OCI-LY1 (cell line): Measurements from ENCODE around the gene SORBS2.

Experiments
- H2AFZ ChIP-seq: fragments of 200-600 bp; sonication (generic), shearing (Covaris generic); 2 replicates; pipeline ENCODE4 v1.6.0; 2014; ENCODE audit warnings: antibody characterized with exemption, mild to moderate bottlenecking, low read length
- H3F3A ChIP-seq: fragments of 200-600 bp; sonication (generic), shearing (Covaris generic); 2 replicates; pipeline ENCODE4 v1.6.0; 2014; ENCODE audit warnings: mild to moderate bottlenecking, antibody characterized with exemption, low read length, moderate library complexity; ENCODE audit not compliant: insufficient read depth
- H3K27ac ChIP-seq: fragments of 200-600 bp; sonication (generic); 2 replicates; pipeline ENCODE4 v1.5.1; 2014; ENCODE audit warnings: low read length, mixed run types, mild to moderate bottlenecking, low read depth; ENCODE audit not compliant: poor library complexity, severe bottlenecking
- H3K27me3 ChIP-seq: fragments of 200-600 bp; sonication (generic); 2 replicates; pipeline ENCODE4 v1.6.0; 2014; ENCODE audit warnings: antibody characterized with exemption, mild to moderate bottlenecking, low read length, moderate library complexity; ENCODE audit not compliant: insufficient read depth
- H3K36me3 ChIP-seq: fragments of 200-600 bp; sonication (generic); 2 replicates; pipeline ENCODE4 v1.6.1; 2014; ENCODE audit warnings: mild to moderate bottlenecking, antibody characterized with exemption, low read length, moderate library complexity, mixed read lengths; ENCODE audit not compliant: insufficient read depth
- H3K4me1 ChIP-seq: fragments of 200-600 bp; sonication (generic); 2 replicates; pipeline ENCODE4 v1.5.1; 2014; ENCODE audit warnings: mild to moderate bottlenecking, low read length, moderate library complexity; ENCODE audit not compliant: insufficient read depth, severe bottlenecking
- H3K4me2 ChIP-seq: fragments of 200-600 bp; sonication (generic), shearing (Covaris generic); 2 replicates; pipeline ENCODE4 v1.6.1; 2014; ENCODE audit warnings: low read length
- H3K4me3 ChIP-seq: fragments of 200-600 bp; sonication (generic); 2 replicates; pipeline ENCODE4 v1.5.1; 2014; ENCODE audit warnings: low read length, low read depth, mild to moderate bottlenecking, mixed read lengths; ENCODE audit not compliant: poor library complexity, severe bottlenecking
- H3K79me2 ChIP-seq: fragments of 200-600 bp; shearing (Covaris generic); 2 replicates; pipeline ENCODE4 v1.6.1; 2016; ENCODE audit warnings: mixed run types, low read length, mixed read lengths; ENCODE audit not compliant: insufficient read depth
- H3K9ac ChIP-seq: fragments of 200-600 bp; sonication (generic), shearing (Covaris generic); 2 replicates; pipeline ENCODE4 v1.6.1; 2014; ENCODE audit warnings: mild to moderate bottlenecking, low read length, mixed read lengths
- H3K9me2 ChIP-seq: fragments of 200-600 bp; sonication (generic), shearing (Covaris generic); 2 replicates; pipeline ENCODE4 v1.6.1; 2014; ENCODE audit warnings: low read depth, mild to moderate bottlenecking, low read length, mixed read lengths
- H3K9me3 ChIP-seq: fragments of 200-600 bp; shearing (Covaris generic); 2 replicates; pipeline ENCODE4 v1.6.1; 2014; ENCODE audit warnings: low read length, mixed read lengths
- H4K20me1 ChIP-seq: fragments of 200-600 bp; sonication (generic), shearing (Covaris generic); 2 replicates; pipeline ENCODE4 v1.6.0; 2016; ENCODE audit warnings: mild to moderate bottlenecking, low read length; ENCODE audit not compliant: insufficient read depth
- EZH2 ChIP-seq: fragments of 200-600 bp; sonication (generic), shearing (Covaris generic); IDR thresholded peaks from 2 replicates; pipeline ENCODE4 v1.8.0; 2017; ENCODE audit warnings: borderline replicate concordance, mixed run types, mild to moderate bottlenecking, antibody characterized with exemption, low read length, moderate library complexity, mixed read lengths
- TF ChIP-seq, protein P1 (sequence below): fragments of 200-600 bp; sonication (generic), shearing (Covaris generic); IDR thresholded peaks from 2 replicates; pipeline ENCODE4 v1.5.1; 2017; ENCODE audit warnings: mild to moderate bottlenecking, antibody characterized with exemption, low read length, moderate library complexity, mixed read lengths

The SORBS2 gene

DNA sequence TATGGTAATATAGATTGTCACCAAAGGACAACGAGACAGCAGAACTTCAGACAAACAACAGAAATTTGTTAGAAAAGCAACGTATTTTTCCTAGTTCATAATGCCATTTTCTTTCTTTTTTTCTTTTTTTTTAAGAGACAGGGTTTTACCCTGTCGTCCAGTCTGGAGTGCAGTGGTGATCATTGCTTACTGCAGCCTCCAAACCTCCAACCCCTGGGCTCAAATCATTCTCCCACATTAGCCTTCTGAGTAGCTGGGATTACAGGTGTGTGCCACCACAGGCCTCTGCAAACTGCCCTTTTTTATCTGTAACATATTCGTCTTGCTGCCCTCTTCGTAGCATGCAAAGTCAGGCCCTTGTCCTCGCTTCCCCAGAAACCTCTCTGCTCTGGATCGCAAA, 160.1 kb downstream of the SORBS2 start:
- H3K27ac ChIP-seq: no peak overlapping the region
- H3K9ac ChIP-seq: no peak overlapping the region
- H3K4me1 ChIP-seq: no peaks in the 10 kb centered on the region

GRCh38 chr4:185651137-185651677, 160.8 kb downstream of the SORBS2 start:
- no peaks in the 10 kb centered on the region for H3K27me3 ChIP-seq
- TF ChIP-seq, protein P1, sequence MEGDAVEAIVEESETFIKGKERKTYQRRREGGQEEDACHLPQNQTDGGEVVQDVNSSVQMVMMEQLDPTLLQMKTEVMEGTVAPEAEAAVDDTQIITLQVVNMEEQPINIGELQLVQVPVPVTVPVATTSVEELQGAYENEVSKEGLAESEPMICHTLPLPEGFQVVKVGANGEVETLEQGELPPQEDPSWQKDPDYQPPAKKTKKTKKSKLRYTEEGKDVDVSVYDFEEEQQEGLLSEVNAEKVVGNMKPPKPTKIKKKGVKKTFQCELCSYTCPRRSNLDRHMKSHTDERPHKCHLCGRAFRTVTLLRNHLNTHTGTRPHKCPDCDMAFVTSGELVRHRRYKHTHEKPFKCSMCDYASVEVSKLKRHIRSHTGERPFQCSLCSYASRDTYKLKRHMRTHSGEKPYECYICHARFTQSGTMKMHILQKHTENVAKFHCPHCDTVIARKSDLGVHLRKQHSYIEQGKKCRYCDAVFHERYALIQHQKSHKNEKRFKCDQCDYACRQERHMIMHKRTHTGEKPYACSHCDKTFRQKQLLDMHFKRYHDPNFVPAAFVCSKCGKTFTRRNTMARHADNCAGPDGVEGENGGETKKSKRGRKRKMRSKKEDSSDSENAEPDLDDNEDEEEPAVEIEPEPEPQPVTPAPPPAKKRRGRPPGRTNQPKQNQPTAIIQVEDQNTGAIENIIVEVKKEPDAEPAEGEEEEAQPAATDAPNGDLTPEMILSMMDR: no peak
- no peak for TF ChIP-seq EZH2
- H3K79me2 ChIP-seq: no peaks in the 10 kb centered on the region
- H3K4me1 ChIP-seq: no peaks in the 10 kb centered on the region
- H3K9me2 ChIP-seq: no peaks in the 10 kb centered on the region
- no peaks in the 10 kb centered on the region for H3K9me3 ChIP-seq
- H4K20me1 ChIP-seq: no peaks in the 10 kb centered on the region
- no peak overlapping the region for H3K4me2 ChIP-seq
- no peaks in the 10 kb centered on the region for H3F3A ChIP-seq
- H3K27ac ChIP-seq: no peak overlapping the region
- H3K9ac ChIP-seq: no peak overlapping the region
- H2AFZ ChIP-seq: no peak overlapping the region
- peaks cover 75% of the 10 kb centered on the region for H3K36me3 ChIP-seq
- no peak overlapping the region for H3K4me3 ChIP-seq

More for the DNA sequence above, 160.1 kb downstream of the SORBS2 start:
- Histone ChIP-seq H3K9me2 (no peaks in the 10 kb centered on the region), H3K4me3 (no peak overlapping the region), H3K36me3 (peaks cover 75% of the 10 kb centered on the region), H2AFZ (no peak overlapping the region), H3K4me2 (no peak overlapping the region), H3K27me3 (no peaks in the 10 kb centered on the region), H3K9me3 (no peaks in the 10 kb centered on the region), H4K20me1 (no peaks in the 10 kb centered on the region), H3F3A (no peaks in the 10 kb centered on the region), H3K79me2 (no peaks in the 10 kb centered on the region)
- TF ChIP-seq EZH2: no peak
- TF ChIP-seq, protein P1: no peak

DNA sequence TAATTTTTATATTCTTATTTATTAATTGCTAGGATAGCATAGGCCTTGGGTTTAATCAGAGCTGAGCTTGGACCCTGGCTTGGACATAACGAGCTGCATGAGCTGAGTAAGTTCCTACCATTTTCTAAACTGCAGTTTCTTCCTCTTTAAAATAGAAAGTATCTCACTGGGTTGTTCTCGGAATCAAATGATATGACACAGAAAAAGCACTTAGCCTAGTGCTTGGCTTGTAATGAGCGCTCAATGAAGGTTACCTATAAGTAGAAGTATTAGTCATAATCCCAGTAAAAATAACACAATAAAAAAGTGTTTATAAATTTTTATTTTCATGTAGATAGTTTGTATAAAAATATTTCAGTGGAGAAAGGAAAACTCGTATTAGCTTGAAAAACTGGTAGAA, 163.4 kb downstream of the SORBS2 start:
- H3K27ac ChIP-seq: no peak overlapping the region
- no peaks in the 10 kb centered on the region for H4K20me1 ChIP-seq
- no peaks in the 10 kb centered on the region for H3K9me2 ChIP-seq
- no peaks in the 10 kb centered on the region for H3K9me3 ChIP-seq
- no peak overlapping the region for H3K9ac ChIP-seq
- peaks cover 87% of the 10 kb centered on the region for H3K36me3 ChIP-seq
- no peak overlapping the region for H3K4me2 ChIP-seq
- no peak for TF ChIP-seq EZH2
- TF ChIP-seq, protein P1: no peak
- no peak overlapping the region for H3K4me3 ChIP-seq
- H3K4me1 ChIP-seq: no peaks in the 10 kb centered on the region
- no peaks in the 10 kb centered on the region for H3K27me3 ChIP-seq
- no peaks in the 10 kb centered on the region for H3F3A ChIP-seq
- no peak overlapping the region for H2AFZ ChIP-seq
- H3K79me2 ChIP-seq: no peaks in the 10 kb centered on the region
